HepG2 (cell line): ENCODE data around the gene IGFBP6. TPM values are rescaled to one million over a fixed set of nuclear protein-coding genes. Genes with fewer than 3 reads are reported as not detected.

Experiments
- ARNT ChIP-seq: fragments of 450-650 bp; IDR thresholded peaks from 2 replicates; pipeline ENCODE4 v1.6.1; 2017
- ARNT2 ChIP-seq: sonication (generic); formaldehyde crosslinking; IDR thresholded peaks from 2 replicates; pipeline ENCODE4 v1.8.0; 2022; ENCODE audit warnings: mild to moderate bottlenecking, low read depth, missing genetic modification reagents, moderate library complexity
- ATF1 ChIP-seq: IDR thresholded peaks from 2 replicates; pipeline ENCODE4 v1.6.1; 2016; ENCODE audit warnings: mild to moderate bottlenecking, control low read depth
- DDIT3 ChIP-seq: sonication (generic); formaldehyde crosslinking; IDR thresholded peaks from 2 replicates; pipeline ENCODE4 v1.4.0; 2020; ENCODE audit warnings: mild to moderate bottlenecking, missing genetic modification reagents
- FOSL1 ChIP-seq: sonication (generic); formaldehyde crosslinking; IDR thresholded peaks from 2 replicates; pipeline ENCODE4 v1.9.0; 2021; ENCODE audit warnings: missing genetic modification reagents, borderline replicate concordance
- JUND ChIP-seq: sonication (generic); formaldehyde crosslinking; IDR thresholded peaks from 2 replicates; pipeline ENCODE4 v1.8.0; 2022; ENCODE audit warnings: mild to moderate bottlenecking, missing genetic modification reagents
- KAT2B ChIP-seq: fragments of 150-350 bp; IDR thresholded peaks from 2 replicates; pipeline ENCODE4 v1.6.1; 2014; ENCODE audit warnings: low read depth, low read length, borderline replicate concordance
- NCOR1 ChIP-seq: fragments of 200-600 bp; sonication (generic); IDR thresholded peaks from 2 replicates; pipeline ENCODE4 v1.7.0; 2017; ENCODE audit warnings: antibody characterized with exemption, low read length, borderline replicate concordance
- NRL ChIP-seq: sonication (generic); formaldehyde crosslinking; IDR thresholded peaks from 2 replicates; pipeline ENCODE4 v1.5.0; 2020; ENCODE audit warnings: missing genetic modification reagents, mild to moderate bottlenecking, moderate library complexity, borderline replicate concordance
- PRDM15 ChIP-seq: sonication (generic); formaldehyde crosslinking; IDR thresholded peaks from 2 replicates; pipeline ENCODE4 v1.4.0; 2020; ENCODE audit warnings: missing genetic modification reagents
- RARG ChIP-seq: sonication (generic); formaldehyde crosslinking; IDR thresholded peaks from 2 replicates; pipeline ENCODE4 v1.4.0; 2020; ENCODE audit warnings: low read depth, mild to moderate bottlenecking, missing genetic modification reagents
- RFXAP ChIP-seq: sonication (generic); formaldehyde crosslinking; IDR thresholded peaks from 2 replicates; pipeline ENCODE4 v1.4.0; 2020; ENCODE audit warnings: missing genetic modification reagents, borderline replicate concordance
- SNRNP70 ChIP-seq: fragments of 200-400 bp; formaldehyde crosslinking; IDR thresholded peaks from 2 replicates; pipeline ENCODE4 v1.6.1; 2017; ENCODE audit warnings: mild to moderate bottlenecking, low read depth, low read length, moderate library complexity
- YY1 ChIP-seq: IDR thresholded peaks from 2 replicates; pipeline ENCODE4 v1.6.1; 2011; ENCODE audit warnings: low read length, low read depth, moderate library complexity, mild to moderate bottlenecking; ENCODE audit not compliant: insufficient read depth, insufficient replicate concordance
- ZBTB4 ChIP-seq: sonication (generic); formaldehyde crosslinking; IDR thresholded peaks from 2 replicates; pipeline ENCODE4 v1.4.0; 2020; ENCODE audit warnings: missing genetic modification reagents, mild to moderate bottlenecking, borderline replicate concordance
- ZNF326 ChIP-seq: sonication (generic); formaldehyde crosslinking; IDR thresholded peaks from 2 replicates; pipeline ENCODE4 v1.4.0; 2020; ENCODE audit warnings: missing genetic modification reagents, borderline replicate concordance
- ZNF329 ChIP-seq: sonication (generic); formaldehyde crosslinking; IDR thresholded peaks from 2 replicates; pipeline ENCODE4 v1.9.0; 2021; ENCODE audit warnings: low read depth, mild to moderate bottlenecking, missing genetic modification reagents
- ZNF33A ChIP-seq: sonication (generic); formaldehyde crosslinking; IDR thresholded peaks from 2 replicates; pipeline ENCODE4 v1.5.1; 2020; ENCODE audit warnings: missing genetic modification reagents, mild to moderate bottlenecking, moderate library complexity, borderline replicate concordance
- ZNF549 ChIP-seq: sonication (generic); formaldehyde crosslinking; IDR thresholded peaks from 2 replicates; pipeline ENCODE4 v1.5.0; 2020; ENCODE audit warnings: missing genetic modification reagents
- ZNF788 ChIP-seq: sonication (generic); formaldehyde crosslinking; IDR thresholded peaks from 2 replicates; pipeline ENCODE4 v1.5.0; 2020; ENCODE audit warnings: mild to moderate bottlenecking, missing genetic modification reagents, borderline replicate concordance
- ZUFSP ChIP-seq: sonication (generic); formaldehyde crosslinking; IDR thresholded peaks from 2 replicates; pipeline ENCODE4 v1.9.0; 2021; ENCODE audit warnings: missing genetic modification reagents, mild to moderate bottlenecking, borderline replicate concordance
- polyA plus RNA-seq, 8 experiments: library from polyadenylated mRNA; depleted of rRNA in 3 of 8; stranded (reverse) in 7 of 8; unstranded in 1 of 8; fragments of >200 nt; fragmentation: Illumina TruSeq in 4 of 8; extraction: Trizol in 4 of 8; gene quantifications; 2 replicates each; pipeline versions ENCODE4 v1.2.1 to v1.2.3, GENCODE V29; 2011 to 2016; ENCODE audit warnings: low read depth in 4 of 8, missing spikeins in 1 of 8, mixed read lengths in 1 of 8; ENCODE audit not compliant: insufficient read depth in 1 of 8
- total RNA-seq, 5 experiments: library from RNA; depleted of rRNA; stranded (reverse); fragments of >200 nt; fragmentation: Illumina TruSeq; extraction: Trizol; gene quantifications; 2 replicates each; pipeline ENCODE4 v1.2.3, GENCODE V29; 2016; ENCODE audit warnings: low read depth in 1 of 5

The IGFBP6 gene
- total and polyA plus RNA-seq, 2 of the 13 experiments (the other 11 are each of a cell fraction or from before 2014, with no cell fraction given) = 3.9 to 25.2 TPM

- TF ChIP-seq ZBTB4 = no peak
- no peak for TF ChIP-seq KAT2B
- TF ChIP-seq FOSL1 (CRISPR knock-in tag) = no peak
- no peak for TF ChIP-seq JUND (CRISPR knock-in tag)
- no peak for TF ChIP-seq ATF1 (CRISPR knock-in tag)
- no peak for TF ChIP-seq ZUFSP (CRISPR knock-in tag)
- TF ChIP-seq ZNF549 (CRISPR knock-in tag) = no peak
- TF ChIP-seq NRL (CRISPR knock-in tag) = 0 out of 2 replicates have a peak, but pooled peaks have one; percentile 20
- TF ChIP-seq DDIT3 (CRISPR knock-in tag) = no peak
- no peak for TF ChIP-seq ZNF326 (CRISPR knock-in tag)
- TF ChIP-seq SNRNP70 = no peak
- no peak for TF ChIP-seq RFXAP (CRISPR knock-in tag)
- TF ChIP-seq PRDM15 = no peak
- no peak for TF ChIP-seq YY1
- 0 out of 2 replicates have a peak, but pooled peaks have one; percentile 24 for TF ChIP-seq ARNT2 (CRISPR knock-in tag)
- TF ChIP-seq ZNF33A (CRISPR knock-in tag) = no peak
- TF ChIP-seq ARNT = no peak
- TF ChIP-seq ZNF329 = no peak
- no peak for TF ChIP-seq NCOR1
- no peak for TF ChIP-seq RARG (CRISPR knock-in tag)
- no peak for TF ChIP-seq ZNF788 (CRISPR knock-in tag)
Measured at GRCh38 chr12:53097564-53098353, at the start of gene IGFBP6 (continued).
